ENCODE measurements around the gene PRMT2. TPM values are rescaled to one million over a fixed set of nuclear protein-coding genes. Genes with fewer than 3 reads are reported as not detected.

The PRMT2 gene
- total RNA-seq, 1 experiment from 2014 or later, result 60.5 TPM

GRCh38 chr21:46656820-46657219 is 21.3 kb downstream of the PRMT2 start:
- CTCF ChIA-PET, result interaction anchor here (0.6 kb wide), 1 partner anchor 18 kb away, joined by 5 read pairs; no protein-coding TSS in a partner anchor
- POLR2A ChIA-PET, result interaction anchor here (0.6 kb wide), 1 partner anchor 142 kb away, joined by 3 read pairs; no protein-coding TSS in a partner anchor
- no peak overlapping the region for H3K4me3 ChIP-seq (ENCODE audit: low read depth in 2 of 2, low read length in 2 of 2)
- intact Hi-C loops (cut with micrococcal nuclease; ENCODE audit: unreplicated experiment) (no loop called here), in situ Hi-C loops (cut with HindIII; ENCODE audit: low pct_unique_long_range_greater_than_20kb, low sequenced_read_pairs) (no loop called here)
- H3K36me3 ChIP-seq (ENCODE audit: control insufficient read depth, insufficient read depth, low read length), result peaks cover 3% of the 10 kb centered on the region; the same call in 1 of the 2 replicates
- BruUV-seq (replicated peaks), result no TSS peak
- ATAC-seq, result no peak
- H3K9me3 ChIP-seq (ENCODE audit: control insufficient read depth, insufficient read depth, low read depth, low read length), result no peaks in the 10 kb centered on the region; the same call in 1 of the 2 replicates
- DNase-seq (ENCODE audit: low read depth, low spot score), result no peak
- TF ChIP-seq SIN3A (IDR thresholded peaks at IDR 0.05; ENCODE audit: borderline replicate concordance, insufficient read depth, low read depth, low read length) (no peak), POLR2AphosphoS5 (IDR thresholded peaks at IDR 0.05; ENCODE audit: low read depth, low read length) (no peak), TCF7L2 (IDR thresholded peaks at IDR 0.05; ENCODE audit: low read depth, low read length) (no peak), CTCF (IDR thresholded peaks at IDR 0.05) (no peak), REST (IDR thresholded peaks at IDR 0.05; ENCODE audit: insufficient read depth in 1 of 2, low read depth in 2 of 2, low read length in 1 of 2) (no peak)
- H3K27me3 ChIP-seq (ENCODE audit: control insufficient read depth, insufficient read depth, low read length), result no peaks in the 10 kb centered on the region
- H3K4me1 ChIP-seq (ENCODE audit: control insufficient read depth, insufficient read depth, low read length), result peaks cover 3% of the 10 kb centered on the region; the same call in 1 of the 2 replicates
- no peak overlapping the region for H3K27ac ChIP-seq (ENCODE audit: low read length)

- intact Hi-C loops (cut with micrococcal nuclease; ENCODE audit: unreplicated experiment) (no loop called here), in situ Hi-C loops (cut with HindIII; ENCODE audit: low pct_unique_long_range_greater_than_20kb, low sequenced_read_pairs) (no loop called here)
- ChIA-PET CTCF (no interaction called here), POLR2A (no interaction called here)
- BruUV-seq (replicated peaks), result no TSS peak
- no peak overlapping the region for H3K27ac ChIP-seq (ENCODE audit: low read length)
- no peaks in the 10 kb centered on the region for H3K9me3 ChIP-seq (ENCODE audit: control insufficient read depth, insufficient read depth, low read depth, low read length)
- H3K36me3 ChIP-seq (ENCODE audit: control insufficient read depth, insufficient read depth, low read length), result no peaks in the 10 kb centered on the region
- DNase-seq (ENCODE audit: low read depth, low spot score), result no peak
- peaks cover 3% of the 10 kb centered on the region; the same call in 1 of the 2 replicates for H3K4me1 ChIP-seq (ENCODE audit: control insufficient read depth, insufficient read depth, low read length)
- no peaks in the 10 kb centered on the region for H3K27me3 ChIP-seq (ENCODE audit: control insufficient read depth, insufficient read depth, low read length)
- TF ChIP-seq SIN3A (IDR thresholded peaks at IDR 0.05; ENCODE audit: borderline replicate concordance, insufficient read depth, low read depth, low read length), result no peak
- no peak for TF ChIP-seq TCF7L2 (IDR thresholded peaks at IDR 0.05; ENCODE audit: low read depth, low read length)
- TF ChIP-seq POLR2AphosphoS5 (IDR thresholded peaks at IDR 0.05; ENCODE audit: low read depth, low read length), result no peak
- no peak for TF ChIP-seq CTCF (IDR thresholded peaks at IDR 0.05)
- TF ChIP-seq REST (IDR thresholded peaks at IDR 0.05; ENCODE audit: insufficient read depth in 1 of 2, low read depth in 2 of 2, low read length in 1 of 2), result no peak
- ATAC-seq, result no peak
- no peak overlapping the region for H3K4me3 ChIP-seq (ENCODE audit: low read depth in 2 of 2, low read length in 2 of 2)
These were observed 25.0 kb downstream of the PRMT2 start for GRCh38 chr21:46660505-46660904.

All from Panc1 (cell line).